Fibroblast of mammary gland (primary cell): ENCODE measurements around the gene PIM3.
"Not testable (repeated sequence)": the region's sequence is repeated elsewhere in the genome, so short reads cannot be mapped to it uniquely, and the experiment has no call there.

Experiments
- DNase-seq: peaks from one replicate; pipeline ENCODE4 v3.0.0-alpha.2; 2010; ENCODE audit warnings: low read depth
- H3K4me3 ChIP-seq: 2 replicates; pipeline ENCODE4 v1.5.1; 2011; ENCODE audit warnings: low read depth, mild to moderate bottlenecking, low read length, moderate library complexity; ENCODE audit not compliant: control insufficient read depth
- CTCF ChIP-seq: conservative IDR thresholded peaks from 2 replicates; pipeline ENCODE4 v1.5.1; 2011; ENCODE audit warnings: low read depth, low read length, inconsistent platforms; ENCODE audit not compliant: control insufficient read depth, insufficient read depth

Gene PIM3

GRCh38 chr22:49943405-49943765 lies 17.2 kb upstream of the PIM3 start:
- no peak for DNase-seq
- H3K4me3 ChIP-seq, result no peak overlapping the region
- no peak for TF ChIP-seq CTCF

- DNase-seq, result no peak
- H3K4me3 ChIP-seq, result no peak overlapping the region
- TF ChIP-seq CTCF, result no peak
Measured at GRCh38 chr22:49943771-49944398, 16.7 kb upstream of the PIM3 start.

DNA sequence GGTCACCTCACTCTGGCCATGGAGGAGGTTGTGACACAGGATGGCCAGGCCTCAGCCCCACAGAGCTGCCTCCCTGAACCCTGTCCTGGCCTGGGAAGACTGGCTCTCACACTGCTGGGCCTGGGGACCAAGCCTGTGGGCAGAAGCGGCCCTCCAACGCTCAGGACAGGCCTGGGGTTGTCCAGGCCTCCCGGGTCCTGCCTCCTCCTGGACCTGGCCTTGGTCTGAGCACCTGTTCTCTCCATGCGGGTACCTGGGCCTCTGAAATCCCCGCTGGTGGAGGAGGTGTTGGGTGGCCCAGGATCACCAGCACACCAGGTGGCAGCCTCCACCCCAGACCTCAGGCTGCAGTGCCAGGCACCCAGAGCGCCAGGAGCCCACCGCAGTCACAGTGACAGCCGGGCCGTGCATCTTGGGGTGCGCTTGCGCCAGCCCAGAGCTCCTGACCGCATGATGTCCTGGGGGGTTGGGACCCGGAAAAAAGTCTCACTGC lies 16.1 kb upstream of the PIM3 start:
- H3K4me3 ChIP-seq, result no peak overlapping the region
- no peak for DNase-seq
- TF ChIP-seq CTCF, result no peak

- DNase-seq, H3K4me3 ChIP-seq: not testable (repeated sequence)
Measured at GRCh38 chr22:49945042-49945794, 15.4 kb upstream of the PIM3 start.

DNA sequence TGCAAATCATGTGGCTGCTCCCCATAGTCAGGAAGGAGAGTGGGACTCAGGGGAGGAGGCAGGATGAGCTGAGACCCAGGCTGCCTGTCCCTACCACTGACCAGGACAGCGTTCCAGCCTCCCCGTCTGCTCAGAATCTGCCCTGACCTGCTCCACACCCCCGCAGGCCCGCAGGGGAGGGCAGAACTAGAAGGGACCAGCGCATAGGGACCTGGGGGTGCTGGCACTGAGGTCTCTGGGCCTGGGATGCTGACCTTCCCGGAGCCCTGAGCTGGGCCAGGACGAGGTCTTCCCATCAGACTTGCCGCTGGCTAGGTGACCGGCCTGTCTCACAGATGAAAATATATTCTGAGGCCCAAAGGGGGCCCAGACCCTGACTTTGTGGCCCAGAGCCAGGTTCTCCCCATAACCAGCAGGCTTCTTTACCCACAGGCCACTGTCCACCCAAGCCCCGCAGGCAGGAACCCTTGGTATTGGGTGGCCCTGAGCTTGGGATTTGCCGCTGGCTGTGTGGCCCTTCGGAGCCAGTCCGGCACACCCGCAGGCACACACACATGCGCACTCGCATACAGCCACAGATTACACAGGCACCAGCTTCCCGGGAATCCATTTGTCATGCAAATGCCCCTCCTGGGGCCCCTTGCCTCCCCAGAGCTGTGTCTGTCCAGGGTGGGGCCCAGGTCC lies 13.8 kb upstream of the PIM3 start:
- no peak overlapping the region for H3K4me3 ChIP-seq

DNA sequence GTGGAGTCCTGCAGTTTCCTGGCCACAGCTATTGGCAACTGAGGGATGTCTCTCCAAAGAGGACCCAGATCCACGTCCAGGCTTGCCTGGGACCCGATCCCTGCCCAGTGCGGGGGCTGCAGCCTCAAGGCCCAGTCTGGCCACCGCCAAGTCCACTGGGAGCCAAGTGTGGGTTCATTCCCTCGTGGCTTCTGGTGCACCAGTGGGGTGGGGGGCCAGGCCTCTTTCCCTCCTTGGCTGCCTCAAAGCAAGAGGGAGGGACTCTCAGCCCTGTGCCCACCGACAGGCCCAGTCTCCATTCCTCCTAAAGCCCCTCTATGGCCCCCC lies 13.3 kb upstream of the PIM3 start:
- H3K4me3 ChIP-seq, result no peak overlapping the region
- no peak for TF ChIP-seq CTCF
- no peak for DNase-seq

More for the DNA sequence above, 13.8 kb upstream of the PIM3 start:
- no peak for DNase-seq
- TF ChIP-seq CTCF, result no peak
